ENCODE results near the gene ABHD3. TPM values are rescaled to one million over a fixed set of nuclear protein-coding genes. Genes with fewer than 3 reads are reported as not detected.

The ABHD3 gene
- total RNA-seq, 1 experiment from 2014 or later: 23.3 TPM

DNA sequence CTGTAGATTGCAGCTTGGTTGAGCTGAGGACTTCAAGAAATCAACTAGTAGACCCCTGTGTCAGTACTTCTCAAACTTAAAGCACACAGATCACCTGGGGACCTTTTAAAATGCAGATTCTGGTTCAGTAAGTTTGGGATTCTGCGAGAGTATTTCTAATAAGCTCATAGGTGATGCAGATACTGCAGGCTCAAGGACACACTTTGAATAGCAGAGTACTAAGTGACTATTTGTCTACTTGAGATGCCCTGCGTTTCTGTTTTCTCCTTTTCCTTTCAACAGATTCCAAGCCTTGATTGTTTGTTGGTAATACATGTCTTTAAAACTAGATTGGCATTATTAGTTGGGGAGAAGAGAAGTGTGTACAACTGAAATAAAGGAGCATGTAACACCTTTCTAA is 42.7 kb upstream of the ABHD3 start:
- Histone ChIP-seq H3K4me3 (ENCODE audit: low read depth in 2 of 2, low read length in 2 of 2) (no peak overlapping the region), H3K4me1 (ENCODE audit: control insufficient read depth, insufficient read depth, low read length) (peaks cover 14% of the 10 kb centered on the region), H3K27me3 (ENCODE audit: control insufficient read depth, insufficient read depth, low read length) (no peaks in the 10 kb centered on the region), H3K9me3 (ENCODE audit: control insufficient read depth, insufficient read depth, low read depth, low read length) (no peaks in the 10 kb centered on the region), H3K27ac (ENCODE audit: low read length) (no peak overlapping the region), H3K36me3 (ENCODE audit: control insufficient read depth, insufficient read depth, low read length) (no peaks in the 10 kb centered on the region; the same call in 1 of the 2 replicates)
- TF ChIP-seq SIN3A (IDR thresholded peaks at IDR 0.05; ENCODE audit: borderline replicate concordance, insufficient read depth, low read depth, low read length): no peak
- TF ChIP-seq TCF7L2 (IDR thresholded peaks at IDR 0.05; ENCODE audit: low read depth, low read length): no peak
- TF ChIP-seq, protein P1, sequence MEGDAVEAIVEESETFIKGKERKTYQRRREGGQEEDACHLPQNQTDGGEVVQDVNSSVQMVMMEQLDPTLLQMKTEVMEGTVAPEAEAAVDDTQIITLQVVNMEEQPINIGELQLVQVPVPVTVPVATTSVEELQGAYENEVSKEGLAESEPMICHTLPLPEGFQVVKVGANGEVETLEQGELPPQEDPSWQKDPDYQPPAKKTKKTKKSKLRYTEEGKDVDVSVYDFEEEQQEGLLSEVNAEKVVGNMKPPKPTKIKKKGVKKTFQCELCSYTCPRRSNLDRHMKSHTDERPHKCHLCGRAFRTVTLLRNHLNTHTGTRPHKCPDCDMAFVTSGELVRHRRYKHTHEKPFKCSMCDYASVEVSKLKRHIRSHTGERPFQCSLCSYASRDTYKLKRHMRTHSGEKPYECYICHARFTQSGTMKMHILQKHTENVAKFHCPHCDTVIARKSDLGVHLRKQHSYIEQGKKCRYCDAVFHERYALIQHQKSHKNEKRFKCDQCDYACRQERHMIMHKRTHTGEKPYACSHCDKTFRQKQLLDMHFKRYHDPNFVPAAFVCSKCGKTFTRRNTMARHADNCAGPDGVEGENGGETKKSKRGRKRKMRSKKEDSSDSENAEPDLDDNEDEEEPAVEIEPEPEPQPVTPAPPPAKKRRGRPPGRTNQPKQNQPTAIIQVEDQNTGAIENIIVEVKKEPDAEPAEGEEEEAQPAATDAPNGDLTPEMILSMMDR (IDR thresholded peaks at IDR 0.05): no peak
- no peak for TF ChIP-seq POLR2AphosphoS5 (IDR thresholded peaks at IDR 0.05; ENCODE audit: low read depth, low read length)
- TF ChIP-seq, protein P2, sequence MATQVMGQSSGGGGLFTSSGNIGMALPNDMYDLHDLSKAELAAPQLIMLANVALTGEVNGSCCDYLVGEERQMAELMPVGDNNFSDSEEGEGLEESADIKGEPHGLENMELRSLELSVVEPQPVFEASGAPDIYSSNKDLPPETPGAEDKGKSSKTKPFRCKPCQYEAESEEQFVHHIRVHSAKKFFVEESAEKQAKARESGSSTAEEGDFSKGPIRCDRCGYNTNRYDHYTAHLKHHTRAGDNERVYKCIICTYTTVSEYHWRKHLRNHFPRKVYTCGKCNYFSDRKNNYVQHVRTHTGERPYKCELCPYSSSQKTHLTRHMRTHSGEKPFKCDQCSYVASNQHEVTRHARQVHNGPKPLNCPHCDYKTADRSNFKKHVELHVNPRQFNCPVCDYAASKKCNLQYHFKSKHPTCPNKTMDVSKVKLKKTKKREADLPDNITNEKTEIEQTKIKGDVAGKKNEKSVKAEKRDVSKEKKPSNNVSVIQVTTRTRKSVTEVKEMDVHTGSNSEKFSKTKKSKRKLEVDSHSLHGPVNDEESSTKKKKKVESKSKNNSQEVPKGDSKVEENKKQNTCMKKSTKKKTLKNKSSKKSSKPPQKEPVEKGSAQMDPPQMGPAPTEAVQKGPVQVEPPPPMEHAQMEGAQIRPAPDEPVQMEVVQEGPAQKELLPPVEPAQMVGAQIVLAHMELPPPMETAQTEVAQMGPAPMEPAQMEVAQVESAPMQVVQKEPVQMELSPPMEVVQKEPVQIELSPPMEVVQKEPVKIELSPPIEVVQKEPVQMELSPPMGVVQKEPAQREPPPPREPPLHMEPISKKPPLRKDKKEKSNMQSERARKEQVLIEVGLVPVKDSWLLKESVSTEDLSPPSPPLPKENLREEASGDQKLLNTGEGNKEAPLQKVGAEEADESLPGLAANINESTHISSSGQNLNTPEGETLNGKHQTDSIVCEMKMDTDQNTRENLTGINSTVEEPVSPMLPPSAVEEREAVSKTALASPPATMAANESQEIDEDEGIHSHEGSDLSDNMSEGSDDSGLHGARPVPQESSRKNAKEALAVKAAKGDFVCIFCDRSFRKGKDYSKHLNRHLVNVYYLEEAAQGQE (IDR thresholded peaks at IDR 0.05; ENCODE audit: insufficient read depth in 1 of 2, low read depth in 2 of 2, low read length in 1 of 2): no peak
- DNase-seq (ENCODE audit: low read depth, low spot score) (no peak), ATAC-seq (no peak)
- POLR2A ChIA-PET: no interaction called here
- intact Hi-C loops (cut with micrococcal nuclease; ENCODE audit: unreplicated experiment) (no loop called here), in situ Hi-C loops (cut with HindIII; ENCODE audit: low pct_unique_long_range_greater_than_20kb, low sequenced_read_pairs) (no loop called here)
- CTCF ChIA-PET: no interaction called here
- no TSS peak for BruUV-seq (replicated peaks)

DNA sequence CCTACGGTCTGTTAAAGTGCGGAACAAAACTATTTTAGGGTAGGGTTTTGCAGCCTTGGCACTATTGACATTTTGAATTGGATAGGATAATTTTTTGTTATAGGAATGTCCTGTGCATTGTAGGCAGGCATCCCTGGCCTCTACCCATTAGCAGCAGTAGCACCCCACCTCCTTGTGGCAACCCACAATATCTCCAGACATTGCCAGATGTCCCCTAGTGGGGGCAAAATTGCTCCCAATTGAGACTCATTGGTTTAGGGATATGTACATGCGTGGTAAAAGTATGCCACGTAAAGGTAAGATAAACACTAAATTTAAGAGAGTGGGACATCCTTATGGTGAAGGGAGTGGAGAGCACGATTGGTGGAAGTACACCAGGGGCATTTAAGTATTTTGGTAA is 40.7 kb upstream of the ABHD3 start:
- H3K4me3 ChIP-seq (ENCODE audit: low read depth in 2 of 2, low read length in 2 of 2): no peak overlapping the region
- intact Hi-C loops (cut with micrococcal nuclease; ENCODE audit: unreplicated experiment) (no loop called here), in situ Hi-C loops (cut with HindIII; ENCODE audit: low pct_unique_long_range_greater_than_20kb, low sequenced_read_pairs) (no loop called here)
- no peaks in the 10 kb centered on the region for H3K9me3 ChIP-seq (ENCODE audit: control insufficient read depth, insufficient read depth, low read depth, low read length)
- BruUV-seq (replicated peaks): no TSS peak
- ChIA-PET CTCF (no interaction called here), POLR2A (no interaction called here)
- DNase-seq (ENCODE audit: low read depth, low spot score): no peak
- no peak for ATAC-seq
- H3K4me1 ChIP-seq (ENCODE audit: control insufficient read depth, insufficient read depth, low read length): peaks cover 14% of the 10 kb centered on the region
- TF ChIP-seq TCF7L2 (IDR thresholded peaks at IDR 0.05; ENCODE audit: low read depth, low read length) (no peak), POLR2AphosphoS5 (IDR thresholded peaks at IDR 0.05; ENCODE audit: low read depth, low read length) (no peak), SIN3A (IDR thresholded peaks at IDR 0.05; ENCODE audit: borderline replicate concordance, insufficient read depth, low read depth, low read length) (no peak)
- TF ChIP-seq, protein P1 (IDR thresholded peaks at IDR 0.05): no peak
- TF ChIP-seq, protein P2 (IDR thresholded peaks at IDR 0.05; ENCODE audit: insufficient read depth in 1 of 2, low read depth in 2 of 2, low read length in 1 of 2): no peak
- no peak overlapping the region for H3K27ac ChIP-seq (ENCODE audit: low read length)
- H3K36me3 ChIP-seq (ENCODE audit: control insufficient read depth, insufficient read depth, low read length): no peaks in the 10 kb centered on the region; the same call in 1 of the 2 replicates
- H3K27me3 ChIP-seq (ENCODE audit: control insufficient read depth, insufficient read depth, low read length): no peaks in the 10 kb centered on the region

All from Panc1 (cell line).